AG04449 (cell line): ENCODE data around the gene RUSF1.
"Not testable (repeated sequence)": the region's sequence is repeated elsewhere in the genome, so short reads cannot be mapped to it uniquely, and the experiment has no call there.

ENCODE experiments used
- CTCF ChIA-PET: fragments of 350-600 bp; formaldehyde crosslinking; extraction: SDS; loops from one replicate; lab custom pipeline; 2021; ENCODE audit warnings: antibody characterized with exemption; lab: Yijun Ruan, JAX
- POLR2A ChIA-PET: fragments of 400-600, 350-600 bp; formaldehyde crosslinking; extraction: SDS; loops from one replicate; lab custom pipeline; 2020; ENCODE audit warnings: antibody characterized with exemption, inconsistent platforms; lab: Yijun Ruan, JAX
- DNase-seq: peaks from one replicate; pipeline ENCODE4 v3.0.0-alpha.2; 2010; ENCODE audit warnings: low read depth, low spot score
- H3K4me3 ChIP-seq: 2 replicates; pipeline ENCODE4 v1.5.1; 2011; ENCODE audit warnings: low read depth, mild to moderate bottlenecking, control low read depth, low read length
- CTCF ChIP-seq: IDR thresholded peaks from one replicate; pipeline ENCODE4 v1.5.1; 2011; ENCODE audit warnings: mild to moderate bottlenecking, moderate library complexity, low read length, control low read depth, inconsistent platforms; ENCODE audit not compliant: insufficient read depth; ENCODE audit errors: missing control alignments

The RUSF1 gene

DNA sequence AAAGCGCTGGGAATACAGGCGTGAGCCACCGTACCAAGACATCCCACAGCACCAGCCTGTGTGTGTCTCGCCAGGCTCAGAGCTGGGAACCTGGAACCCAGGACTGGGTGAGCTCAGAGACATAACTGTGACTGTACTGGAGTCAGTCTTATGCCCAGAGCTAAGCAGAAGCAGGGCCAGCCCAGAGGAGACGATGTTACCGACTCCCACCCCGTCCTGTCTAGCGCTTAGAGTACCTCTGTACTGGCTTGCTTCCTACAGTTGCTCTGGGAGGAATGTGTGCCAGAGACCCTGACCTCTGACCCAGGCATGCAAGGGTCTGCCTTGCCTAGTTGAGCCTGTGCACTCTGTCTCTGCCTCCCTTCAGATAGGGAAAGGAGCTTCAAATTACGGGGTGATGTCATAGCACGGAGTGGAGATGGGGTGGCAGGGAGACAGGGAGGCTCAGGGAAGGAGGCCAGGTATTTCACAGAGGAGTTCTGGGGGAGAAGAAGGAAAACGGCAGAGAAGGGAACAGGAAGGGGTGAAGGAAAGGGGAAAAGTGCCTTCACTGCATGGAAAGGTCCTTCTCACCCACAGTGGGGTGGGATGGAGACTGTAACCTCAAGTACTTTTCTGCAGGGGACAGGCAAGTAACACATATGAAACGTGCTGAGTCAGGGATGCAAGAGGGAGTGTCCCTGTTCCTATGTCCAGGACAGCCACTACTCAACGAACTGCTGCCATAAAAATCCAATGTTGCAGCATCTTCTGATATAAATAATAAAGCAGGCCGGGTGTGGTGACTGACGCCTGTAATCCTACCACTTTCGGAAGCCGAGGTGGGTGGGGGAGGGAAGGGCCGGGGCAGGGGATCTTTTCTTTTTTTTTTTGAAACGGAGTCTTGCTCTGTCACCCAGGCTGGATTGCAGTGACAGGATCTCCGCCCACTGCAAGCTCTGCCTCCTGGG is 54.7 kb downstream of the RUSF1 start:
- ChIA-PET POLR2A (interaction anchor here (0.5 to 2.3 kb wide), 5 partner anchors 10 to 409 kb away, joined by 3 to 15 read pairs (median 3); partner anchors contain the start of genes FUS, KAT8 and ZNF843), CTCF (interaction anchor here (0.5 to 11.7 kb wide), 7 partner anchors 7 to 469 kb away, joined by 3 to 134 read pairs (median 5); partner anchors contain the start of genes HSD3B7 and ZNF843)
- no peak for TF ChIP-seq CTCF
- DNase-seq, result no peak
- H3K4me3 ChIP-seq, result no peak overlapping the region

DNA sequence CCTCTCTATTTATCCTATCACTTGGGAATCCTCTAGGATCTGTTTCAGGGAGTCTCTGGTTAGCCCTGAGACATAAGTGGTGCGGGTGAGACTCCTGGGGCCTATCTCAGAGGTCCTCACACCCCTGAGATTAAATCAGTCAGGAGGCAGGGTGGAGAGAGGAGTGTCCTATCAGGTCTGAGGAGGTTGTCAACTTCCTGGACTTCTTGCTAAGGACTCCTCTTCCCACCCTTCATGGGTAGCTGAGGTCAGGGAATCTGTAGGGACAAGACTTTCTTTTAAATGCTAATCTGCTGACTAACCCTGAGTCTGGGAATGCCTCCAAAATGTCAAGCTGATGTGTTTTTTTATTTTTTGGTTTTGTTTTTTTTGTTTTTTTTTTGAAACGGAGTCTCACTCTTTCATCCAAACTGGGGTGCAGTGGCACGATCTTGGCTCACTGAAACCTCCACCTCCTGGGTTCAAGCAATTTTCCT is 55.5 kb downstream of the RUSF1 start:
- TF ChIP-seq CTCF, result no peak
- peak; percentile 82 for DNase-seq
- 0 out of 2 replicates have a peak overlapping the region, but pooled peaks have one; percentile 1 for H3K4me3 ChIP-seq
- POLR2A ChIA-PET, result interaction anchor here (0.9 to 2.3 kb wide), 3 partner anchors 9 to 335 kb away, joined by 3 to 15 read pairs (median 4); partner anchors contain the start of genes FUS, KAT8 and ZNF843
- CTCF ChIA-PET, result interaction anchor here (0.5 to 11.7 kb wide), 8 partner anchors 8 to 468 kb away, joined by 3 to 134 read pairs (median 4); partner anchors contain the start of genes HSD3B7 and ZNF843

DNA sequence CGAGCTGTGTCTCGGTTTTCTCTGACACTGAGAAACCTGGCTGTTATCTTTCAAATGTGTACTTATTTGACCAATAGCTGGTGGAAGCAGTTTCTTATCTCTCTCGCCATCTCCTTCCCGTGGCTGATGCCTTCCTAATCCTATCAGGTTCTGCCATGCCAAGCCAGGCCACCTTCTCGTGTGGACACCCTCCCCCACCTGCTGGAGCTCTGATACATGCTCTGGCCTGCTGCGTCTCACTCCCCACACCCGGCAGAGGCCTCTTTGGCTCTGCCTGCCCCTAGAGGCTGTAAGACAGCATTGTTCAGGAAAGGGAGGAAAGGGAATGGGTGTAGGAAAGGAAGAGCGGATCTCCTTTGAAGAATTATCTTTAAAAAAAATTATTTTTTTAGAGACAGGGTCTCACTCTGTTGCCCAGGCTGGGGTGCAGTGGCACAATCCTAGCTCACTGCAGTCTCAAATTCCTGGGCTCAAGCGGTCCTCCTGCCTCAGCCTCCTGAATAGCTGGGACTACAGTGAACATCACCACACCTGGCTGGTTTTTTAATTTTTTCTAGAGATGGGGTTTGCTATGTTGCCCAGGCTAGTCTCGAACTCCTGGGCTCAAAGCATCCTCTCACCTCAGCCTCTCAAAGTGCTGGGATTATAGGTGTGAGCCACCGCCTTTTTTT is 56.4 kb downstream of the RUSF1 start:
- POLR2A ChIA-PET, result interaction anchor here (0.7 to 2.3 kb wide), 3 partner anchors 9 to 334 kb away, joined by 3 to 15 read pairs (median 3); partner anchors contain the start of genes KAT8 and ZNF843
- TF ChIP-seq CTCF, result peak; percentile 87
- no peak overlapping the region for H3K4me3 ChIP-seq
- CTCF ChIA-PET, result interaction anchor here (0.8 to 11.7 kb wide), 13 partner anchors 9 to 497 kb away, joined by 3 to 134 read pairs (median 3); partner anchors contain the start of genes HSD3B7, RUSF1 and ZNF843
- no peak for DNase-seq

GRCh38 chr16:31451201-31451600 is 57.0 kb downstream of the RUSF1 start:
- no peak for TF ChIP-seq CTCF
- ChIA-PET POLR2A (interaction anchor here (0.7 to 2.3 kb wide), 3 partner anchors 8 to 333 kb away, joined by 3 to 15 read pairs (median 3); partner anchors contain the start of genes KAT8 and ZNF843), CTCF (interaction anchor here (0.8 to 11.7 kb wide), 13 partner anchors 9 to 497 kb away, joined by 3 to 134 read pairs (median 3); partner anchors contain the start of genes HSD3B7, RUSF1 and ZNF843)
- DNase-seq, result no peak
- no peak overlapping the region for H3K4me3 ChIP-seq

DNA sequence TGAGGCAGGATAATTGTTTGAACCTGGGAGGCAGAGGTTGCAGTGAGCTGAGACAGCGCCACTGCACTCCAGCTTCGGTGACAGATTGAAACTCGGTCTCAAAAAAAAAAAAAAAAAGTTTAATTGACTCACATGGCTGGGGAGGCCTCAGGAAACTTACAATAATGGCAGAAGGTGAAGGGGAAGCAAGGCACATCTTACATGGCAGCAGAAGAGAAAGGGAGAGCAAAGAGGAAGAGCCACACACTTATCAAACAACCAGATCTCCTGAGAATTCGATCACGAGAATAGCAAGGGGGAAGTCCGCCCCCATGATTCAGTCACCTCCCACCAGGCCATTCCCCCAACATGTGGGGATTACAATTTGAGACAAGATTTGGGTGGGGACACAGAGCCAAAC is 62.3 kb downstream of the RUSF1 start:
- POLR2A ChIA-PET, result interaction anchor here (0.7 kb wide), 2 partner anchors 53 to 57 kb away, joined by 3 read pairs; no protein-coding TSS in a partner anchor
- CTCF ChIA-PET, result interaction anchor here (0.6 to 8.4 kb wide), 2 partner anchors 11 to 461 kb away, joined by 3 to 134 read pairs; partner anchors contain the start of gene ARMC5
- H3K4me3 ChIP-seq, DNase-seq: not testable (repeated sequence)

DNA sequence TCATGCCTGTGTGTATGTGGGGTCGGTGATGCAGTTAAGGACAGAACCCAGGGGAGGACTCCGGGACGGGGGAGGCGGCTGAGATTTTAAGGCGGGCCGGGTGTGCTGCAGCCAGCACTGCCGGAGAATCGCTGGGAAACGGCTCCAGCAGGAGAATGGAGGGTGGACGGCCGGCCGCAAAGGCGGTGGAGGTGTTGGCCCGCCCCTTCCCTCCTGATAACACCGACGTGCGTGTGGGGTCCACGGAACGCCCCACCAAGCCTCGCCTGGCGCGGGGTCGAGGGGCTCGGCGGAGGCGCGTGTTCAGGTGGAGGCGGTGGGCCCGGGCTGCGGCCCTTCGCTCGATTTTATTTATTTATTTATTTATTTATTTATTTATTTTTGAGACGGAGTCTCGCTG is 66.2 kb downstream of the RUSF1 start:
- CTCF ChIA-PET, result interaction anchor here (0.7 to 8.4 kb wide), 15 partner anchors 9 to 492 kb away, joined by 3 to 134 read pairs (median 4); partner anchors contain the start of genes ARMC5, HSD3B7, PYCARD and ZNF267

More for the DNA sequence above, 66.2 kb downstream of the RUSF1 start:
- H3K4me3 ChIP-seq, result peak overlapping the region; percentile 80
- no peak for DNase-seq
- POLR2A ChIA-PET, result interaction anchor here (0.7 to 2.2 kb wide), 7 partner anchors 10 to 645 kb away, joined by 3 to 15 read pairs (median 4); partner anchors contain the start of genes FUS and RUSF1
- TF ChIP-seq CTCF, result no peak
